Breast epithelium (tissue), 4 donors: ENCODE data around the gene CPSF4. TPM values are rescaled to one million over a fixed set of nuclear protein-coding genes. Genes with fewer than 3 reads are reported as not detected.

ENCODE experiments used
- DNase-seq, 2 donors: peaks; one replicate each; pipeline ENCODE4 v3.0.0-alpha.2; 2019; ENCODE audit warnings: low spot score in 2 of 2
- H3K27ac ChIP-seq, 2 donors: fragments of 200-600 bp; sonication (generic) in 1 of 2; one replicate each; pipeline ENCODE4 v1.5.1; 2016 to 2019; ENCODE audit warnings: mild to moderate bottlenecking in 1 of 2
- H3K27me3 ChIP-seq, 2 donors: fragments of 200-600 bp; sonication (generic) in 1 of 2; one replicate each; pipeline versions ENCODE4 v1.5.1 to v1.6.0; 2017 to 2019; ENCODE audit warnings: control low read depth in 1 of 2, mild to moderate bottlenecking in 1 of 2
- H3K36me3 ChIP-seq: fragments of 200-600 bp; one replicate; pipeline ENCODE4 v1.5.1; 2019
- H3K4me1 ChIP-seq, 2 donors: fragments of 200-600 bp; sonication (generic); one replicate each; pipeline ENCODE4 v1.5.1; 2016 to 2019; ENCODE audit warnings: control low read depth in 1 of 2
- H3K4me3 ChIP-seq, 3 donors: fragments of 200-600 bp; sonication (generic); 1 replicate in 2 of 3; 2 replicates in 1 of 3; pipeline ENCODE4 v1.5.1; 2016 to 2019; ENCODE audit warnings: mild to moderate bottlenecking in 3 of 3, moderate library complexity in 2 of 3
- H3K9me3 ChIP-seq, 2 donors: fragments of 200-600 bp; sonication (generic) in 1 of 2; one replicate each; pipeline ENCODE4 v1.5.1; 2016 to 2019; ENCODE audit warnings: control low read depth in 1 of 2
- CTCF ChIP-seq, 3 donors: fragments of 450-650 bp; IDR thresholded peaks; one replicate each; pipeline ENCODE4 v1.5.1; 2016 to 2017; ENCODE audit warnings: antibody characterized with exemption in 3 of 3, mild to moderate bottlenecking in 3 of 3, moderate library complexity in 3 of 3
- POLR2A ChIP-seq: fragments of 450-650 bp; IDR thresholded peaks from one replicate; pipeline ENCODE4 v1.6.1; 2016; ENCODE audit warnings: antibody characterized with exemption, mild to moderate bottlenecking, moderate library complexity
- POLR2AphosphoS5 ChIP-seq, 3 donors: sonication (generic); formaldehyde crosslinking; IDR thresholded peaks; one replicate each; pipeline ENCODE4 v1.6.1; 2017; ENCODE audit warnings: antibody characterized with exemption in 3 of 3
- intact Hi-C: fragments of 100-400 bp; cut with DNase I; formaldehyde crosslinking; loops from one replicate; pipeline ENCODE4 v1.15.1; 2023; ENCODE audit warnings: low total_unique reads
- total RNA-seq, 3 donors: library from RNA; depleted of rRNA; stranded (reverse); fragments of >200 nt; gene quantifications; one replicate each; pipeline ENCODE4 v1.1.0, GENCODE V29; 2016

The CPSF4 gene
- total RNA-seq, 3 donors from 2014 or later = 32.8 to 40.6 (median 32.9) TPM

- peaks cover 3 to 11% of the 10 kb centered on the region in 2 donors for H3K4me1 ChIP-seq
- H3K4me3 ChIP-seq = no peak overlapping the region
- H3K27me3 ChIP-seq = no peaks in the 10 kb centered on the region
- intact Hi-C loops = no loop called here
- TF ChIP-seq POLR2A (no peak), CTCF (IDR thresholded peaks at IDR 0.05) (no peak), POLR2AphosphoS5 (IDR thresholded peaks at IDR 0.05) (no peak)
- DNase-seq = no peak
- no peaks in the 10 kb centered on the region for H3K9me3 ChIP-seq
- H3K36me3 ChIP-seq = peaks cover 7% of the 10 kb centered on the region
- H3K27ac ChIP-seq = no peak overlapping the region
Observed at GRCh38 chr7:99404235-99404976, 34.3 kb upstream of the CPSF4 start.

- no peaks in the 10 kb centered on the region for H3K9me3 ChIP-seq
- no peak for DNase-seq
- TF ChIP-seq POLR2A (no peak), POLR2AphosphoS5 (IDR thresholded peaks at IDR 0.05) (no peak), CTCF (IDR thresholded peaks at IDR 0.05) (no peak)
- intact Hi-C loops = no loop called here
- H3K27ac ChIP-seq = no peak overlapping the region
- H3K27me3 ChIP-seq = no peaks in the 10 kb centered on the region
- H3K4me3 ChIP-seq = no peak overlapping the region
- peaks cover 2% of the 10 kb centered on the region for H3K36me3 ChIP-seq
- peaks cover 3 to 14% of the 10 kb centered on the region in 2 donors for H3K4me1 ChIP-seq
Observed at GRCh38 chr7:99404977-99405320, 33.8 kb upstream of the CPSF4 start.

- TF ChIP-seq POLR2AphosphoS5 (IDR thresholded peaks at IDR 0.05) (no peak), POLR2A (no peak), CTCF (IDR thresholded peaks at IDR 0.05) (no peak)
- Histone ChIP-seq H3K27me3 (no peaks in the 10 kb centered on the region), H3K27ac (no peak overlapping the region), H3K4me3 (no peak overlapping the region), H3K9me3 (no peaks in the 10 kb centered on the region), H3K36me3 (no peaks in the 10 kb centered on the region), H3K4me1 (peaks cover 3 to 16% of the 10 kb centered on the region in 2 donors)
- no peak for DNase-seq
- intact Hi-C loops = no loop called here
Observed at GRCh38 chr7:99406557-99406956, 32.2 kb upstream of the CPSF4 start.

GRCh38 chr7:99407872-99408378 lies 30.8 kb upstream of the CPSF4 start:
- Histone ChIP-seq H3K9me3 (no peaks in the 10 kb centered on the region), H3K27me3 (no peaks in the 10 kb centered on the region), H3K4me1 (peaks cover 3 to 16% of the 10 kb centered on the region in 2 donors), H3K27ac (peak overlapping the region; percentile 96 to 97), H3K36me3 (no peaks in the 10 kb centered on the region), H3K4me3 (peak overlapping the region; percentile 84 to 100 (median 98))
- DNase-seq = peak in 1 of 2 donors; percentile 37
- peak in 1 of 3 donors; percentile 15 for TF ChIP-seq POLR2AphosphoS5 (IDR thresholded peaks at IDR 0.05)
- TF ChIP-seq POLR2A = no peak
- TF ChIP-seq CTCF (IDR thresholded peaks at IDR 0.05) = no peak
- intact Hi-C loops = no loop called here

- peak in 2 of 3 donors; percentile 34 to 55 for TF ChIP-seq CTCF (IDR thresholded peaks at IDR 0.05)
- no peak for TF ChIP-seq POLR2A
- peak; percentile 97 to 99 (median 99) for TF ChIP-seq POLR2AphosphoS5 (IDR thresholded peaks at IDR 0.05)
- Histone ChIP-seq H3K36me3 (no peaks in the 10 kb centered on the region), H3K4me1 (peaks cover 3 to 16% of the 10 kb centered on the region in 2 donors), H3K27me3 (no peaks in the 10 kb centered on the region), H3K9me3 (no peaks in the 10 kb centered on the region), H3K4me3 (peak within 1 kb of the TSS; percentile 84 to 100 (median 98)), H3K27ac (peak within 1 kb of the TSS; percentile 96 to 97)
- DNase-seq = peak; percentile 92 to 93
- intact Hi-C loops = no loop called here
Observed at GRCh38 chr7:99408379-99409191, 30.2 kb upstream of the CPSF4 start, which contains the start of the genes BUD31 and PDAP1. TSS of gene BUD31 (plus strand) at chr7:99408969. CDS start at chr7:99411093, 2,124 bp downstream. TSS of gene PDAP1 (minus strand) at chr7:99408597. CDS start at chr7:99408548, 49 bp downstream.
